ENCODE data around the gene CUX1.

DNA sequence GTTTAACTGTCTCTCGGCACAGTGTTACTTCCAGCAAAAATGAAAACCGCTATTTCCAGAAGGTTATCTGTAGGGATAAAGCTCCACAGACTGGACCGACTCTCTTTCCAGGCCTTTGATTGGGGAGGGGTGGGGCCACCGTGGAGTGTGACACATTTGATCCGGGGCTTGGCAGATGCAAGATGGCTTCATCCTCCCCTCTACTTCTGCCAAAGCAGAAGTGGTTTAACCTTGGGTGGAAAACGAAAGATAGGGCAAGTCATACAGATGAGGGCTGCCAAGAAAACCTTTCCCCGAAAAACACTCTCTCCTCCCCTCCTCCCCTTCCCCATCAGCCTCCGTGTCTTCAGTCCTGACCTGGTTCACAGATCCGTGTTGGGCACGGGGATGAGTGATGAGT is 329.6 kb downstream of the CUX1 start:
- TF ChIP-seq, protein P1, sequence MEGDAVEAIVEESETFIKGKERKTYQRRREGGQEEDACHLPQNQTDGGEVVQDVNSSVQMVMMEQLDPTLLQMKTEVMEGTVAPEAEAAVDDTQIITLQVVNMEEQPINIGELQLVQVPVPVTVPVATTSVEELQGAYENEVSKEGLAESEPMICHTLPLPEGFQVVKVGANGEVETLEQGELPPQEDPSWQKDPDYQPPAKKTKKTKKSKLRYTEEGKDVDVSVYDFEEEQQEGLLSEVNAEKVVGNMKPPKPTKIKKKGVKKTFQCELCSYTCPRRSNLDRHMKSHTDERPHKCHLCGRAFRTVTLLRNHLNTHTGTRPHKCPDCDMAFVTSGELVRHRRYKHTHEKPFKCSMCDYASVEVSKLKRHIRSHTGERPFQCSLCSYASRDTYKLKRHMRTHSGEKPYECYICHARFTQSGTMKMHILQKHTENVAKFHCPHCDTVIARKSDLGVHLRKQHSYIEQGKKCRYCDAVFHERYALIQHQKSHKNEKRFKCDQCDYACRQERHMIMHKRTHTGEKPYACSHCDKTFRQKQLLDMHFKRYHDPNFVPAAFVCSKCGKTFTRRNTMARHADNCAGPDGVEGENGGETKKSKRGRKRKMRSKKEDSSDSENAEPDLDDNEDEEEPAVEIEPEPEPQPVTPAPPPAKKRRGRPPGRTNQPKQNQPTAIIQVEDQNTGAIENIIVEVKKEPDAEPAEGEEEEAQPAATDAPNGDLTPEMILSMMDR (conservative IDR thresholded peaks at IDR 0.05 in 1 of 2, IDR thresholded peaks at IDR 0.05 in 1 of 2; ENCODE audit: low read depth in 1 of 2, low read length in 2 of 2): no peak
- no peak for TF ChIP-seq EZH2 (IDR thresholded peaks at IDR 0.05; ENCODE audit: low read length, missing control alignments)

Measured in fibroblast of lung (primary cell).